Testis (tissue), 3 donors: ENCODE data around the gene EED. TPM values are rescaled to one million over a fixed set of nuclear protein-coding genes. Genes with fewer than 3 reads are reported as not detected.

ENCODE experiments used
- DNase-seq: peaks from one replicate; pipeline ENCODE4 v3.0.0-alpha.2; 2019
- H3K27ac ChIP-seq, 2 donors: fragments of 200-600 bp; sonication (generic); one replicate each; pipeline ENCODE4 v1.5.1; 2019
- H3K27me3 ChIP-seq: fragments of 200-600 bp; sonication (generic); one replicate; pipeline ENCODE4 v1.5.1; 2019
- H3K36me3 ChIP-seq: fragments of 200-600 bp; sonication (generic); one replicate; pipeline ENCODE4 v1.5.1; 2017; ENCODE audit warnings: low read depth; ENCODE audit errors: missing control alignments
- H3K4me1 ChIP-seq: fragments of 200-600 bp; sonication (generic); one replicate; pipeline ENCODE4 v1.5.1; 2019
- H3K4me3 ChIP-seq, 2 donors: fragments of 200-600 bp; sonication (generic); one replicate each; pipeline ENCODE4 v1.5.1; 2017 to 2019
- H3K9me3 ChIP-seq: fragments of 200-600 bp; sonication (generic); one replicate; pipeline ENCODE4 v1.5.1; 2017
- POLR2A ChIP-seq: fragments of 450-650 bp; IDR thresholded peaks from one replicate; pipeline ENCODE4 v1.6.1; 2017; ENCODE audit warnings: antibody characterized with exemption, mild to moderate bottlenecking, moderate library complexity
- WGBS, 2 donors: methylation state at CpG; one replicate each; pipeline ENCODE4 v1.1.5; 2018; 5-methylcytosine and 5-hydroxymethylcytosine counted together
- intact Hi-C: fragments of 100-400 bp; cut with DNase I; formaldehyde crosslinking; loops from one replicate; pipeline ENCODE4 v1.15.1; 2023; ENCODE audit warnings: low total_unique reads
- polyA plus RNA-seq: library from polyadenylated mRNA; stranded (reverse); fragments of 350-450 nt; fragmentation: Illumina TruSeq; extraction: RNeasy Lipid Tissue Mini Kit (QIAGEN cat#74804); gene quantifications from one replicate; pipeline ENCODE4 v1.2.3, GENCODE V29; 2014; ENCODE audit warnings: low read depth, low replicate concordance; ENCODE audit not compliant: insufficient read depth
- total RNA-seq, 2 donors: library from RNA; depleted of rRNA; stranded (reverse); fragments of >200 nt; gene quantifications; one replicate each; pipeline ENCODE4 v1.2.3, GENCODE V29; 2016
- TF ChIP-seq, protein P1 (sequence below), 3 experiments: fragments of 450-650 bp in 2 of 3; fragments of 200-600 bp in 1 of 3; sonication (generic) in 1 of 3; IDR thresholded peaks; one replicate each; pipeline ENCODE4 v1.5.1; 2016 to 2019; ENCODE audit warnings: antibody characterized with exemption in 3 of 3, mild to moderate bottlenecking in 2 of 3, moderate library complexity in 1 of 3

EED gene
- total and polyA plus RNA-seq, 3 donors from 2014 or later = 19.0 to 38.0 (median 29.9) TPM

DNA sequence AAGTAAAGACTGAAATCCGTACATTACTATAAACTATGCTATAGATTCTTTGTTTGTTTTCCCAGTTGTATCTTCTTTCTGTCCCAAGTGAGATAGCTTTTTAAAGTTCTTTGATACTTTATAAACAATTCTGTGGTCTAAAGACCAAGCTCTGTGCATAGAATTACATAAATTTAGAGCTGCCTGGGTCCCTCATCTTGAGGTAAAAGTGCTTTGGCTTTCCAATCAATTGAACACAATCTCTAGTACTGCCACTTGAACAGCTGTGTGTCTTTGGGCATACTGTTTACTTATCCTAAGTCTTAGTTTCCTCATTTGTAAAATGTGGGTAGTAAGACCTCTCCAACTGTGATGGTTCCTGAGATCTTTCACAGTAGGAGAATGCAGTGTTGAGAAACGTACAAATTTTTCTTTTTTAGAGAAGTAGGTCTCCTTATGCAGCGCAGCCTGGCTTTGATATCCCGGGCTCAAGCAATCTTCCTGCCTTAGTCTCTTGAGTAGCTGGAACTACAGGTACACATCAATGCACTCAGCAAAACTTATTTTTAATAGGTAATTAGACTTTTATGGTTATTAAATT, 2.5 kb upstream of the EED start:
- Histone ChIP-seq H3K9me3 (no peaks in the 10 kb centered on the region), H3K27me3 (no peaks in the 10 kb centered on the region)
- 85 to 86% methylated on average over 4 of the region's 4 CpGs for WGBS, 2 donors

GRCh38 chr11:86243396-86243795, 1.2 kb upstream of the EED start:
- Histone ChIP-seq H3K27ac (no peak overlapping the region), H3K9me3 (no peaks in the 10 kb centered on the region), H3K4me1 (peaks cover 6% of the 10 kb centered on the region), H3K27me3 (no peaks in the 10 kb centered on the region), H3K4me3 (peak overlapping the region in 1 of 2 donors; percentile 84), H3K36me3 (no peaks in the 10 kb centered on the region)
- DNase-seq = no peak
- no peak for TF ChIP-seq POLR2A
- TF ChIP-seq, protein P1, sequence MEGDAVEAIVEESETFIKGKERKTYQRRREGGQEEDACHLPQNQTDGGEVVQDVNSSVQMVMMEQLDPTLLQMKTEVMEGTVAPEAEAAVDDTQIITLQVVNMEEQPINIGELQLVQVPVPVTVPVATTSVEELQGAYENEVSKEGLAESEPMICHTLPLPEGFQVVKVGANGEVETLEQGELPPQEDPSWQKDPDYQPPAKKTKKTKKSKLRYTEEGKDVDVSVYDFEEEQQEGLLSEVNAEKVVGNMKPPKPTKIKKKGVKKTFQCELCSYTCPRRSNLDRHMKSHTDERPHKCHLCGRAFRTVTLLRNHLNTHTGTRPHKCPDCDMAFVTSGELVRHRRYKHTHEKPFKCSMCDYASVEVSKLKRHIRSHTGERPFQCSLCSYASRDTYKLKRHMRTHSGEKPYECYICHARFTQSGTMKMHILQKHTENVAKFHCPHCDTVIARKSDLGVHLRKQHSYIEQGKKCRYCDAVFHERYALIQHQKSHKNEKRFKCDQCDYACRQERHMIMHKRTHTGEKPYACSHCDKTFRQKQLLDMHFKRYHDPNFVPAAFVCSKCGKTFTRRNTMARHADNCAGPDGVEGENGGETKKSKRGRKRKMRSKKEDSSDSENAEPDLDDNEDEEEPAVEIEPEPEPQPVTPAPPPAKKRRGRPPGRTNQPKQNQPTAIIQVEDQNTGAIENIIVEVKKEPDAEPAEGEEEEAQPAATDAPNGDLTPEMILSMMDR (IDR thresholded peaks at IDR 0.05) = no peak
- WGBS, 2 donors = 42 to 53% methylated on average over 2 of the region's 2 CpGs
- intact Hi-C loops = no loop called here

More for the DNA sequence above, 2.5 kb upstream of the EED start:
- intact Hi-C loops = no loop called here
- DNase-seq = no peak
- H3K4me3 ChIP-seq = no peak overlapping the region
- no peaks in the 10 kb centered on the region for H3K36me3 ChIP-seq
- no peak overlapping the region for H3K27ac ChIP-seq
- no peak for TF ChIP-seq POLR2A
- TF ChIP-seq, protein P1 (IDR thresholded peaks at IDR 0.05) = no peak
- H3K4me1 ChIP-seq = peaks cover 6% of the 10 kb centered on the region

- TF ChIP-seq POLR2A = no peak
- Histone ChIP-seq H3K4me1 (peaks cover 6% of the 10 kb centered on the region), H3K9me3 (no peaks in the 10 kb centered on the region), H3K36me3 (no peaks in the 10 kb centered on the region), H3K4me3 (peak overlapping the region; percentile 84 to 86), H3K27ac (peak overlapping the region; percentile 96 to 99), H3K27me3 (no peaks in the 10 kb centered on the region)
- DNase-seq = peak; percentile 90
- WGBS, 2 donors = 1% methylated on average over 18 of the region's 18 CpGs
- intact Hi-C loops = no loop called here
Measured at GRCh38 chr11:86244063-86244521, 461 bp upstream of the EED start.

DNA sequence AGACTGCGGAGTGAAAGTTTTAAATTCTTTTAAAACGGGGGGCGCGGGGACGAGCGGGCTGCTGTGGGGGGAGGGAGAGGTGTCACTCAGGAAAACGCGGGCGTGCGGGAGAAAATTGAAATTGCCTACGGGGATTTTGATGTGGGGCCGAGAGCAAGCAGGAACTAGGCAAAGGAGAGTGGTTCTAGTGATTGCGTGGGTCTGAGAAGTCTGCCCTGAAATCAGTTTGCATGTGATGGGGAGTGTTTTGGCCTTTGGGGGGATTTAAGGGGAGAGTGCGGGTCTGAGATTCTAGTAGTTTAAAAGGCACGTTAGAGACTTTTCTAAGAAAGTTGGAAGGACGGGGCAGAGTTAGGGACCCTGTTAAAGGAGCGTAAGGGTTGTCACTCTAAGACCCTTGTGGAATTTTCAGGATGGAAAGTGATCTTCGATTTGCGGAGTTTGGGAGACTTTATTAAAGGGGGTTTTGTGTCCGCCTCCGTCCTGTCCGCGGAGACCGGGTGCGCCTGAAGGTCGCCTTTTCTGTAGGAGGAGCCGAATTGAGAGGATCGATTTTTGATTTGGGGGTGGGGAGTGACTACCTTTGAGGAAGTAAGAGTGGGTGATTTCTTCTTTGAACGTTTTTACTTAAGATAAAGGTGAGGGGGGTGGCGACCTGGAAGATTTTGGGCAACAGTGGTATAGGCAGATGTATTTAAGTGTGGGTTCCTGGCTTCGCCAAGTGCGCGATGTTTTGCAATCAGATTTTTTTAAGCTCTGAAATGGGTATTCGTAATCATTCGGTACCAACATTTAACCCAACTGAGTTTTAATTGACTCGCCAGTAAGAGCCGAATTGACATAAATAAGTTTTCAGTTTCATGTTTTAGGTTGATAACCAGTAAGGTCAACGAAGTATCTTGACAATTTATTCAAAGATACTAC, 1.1 kb downstream of the EED start:
- Histone ChIP-seq H3K27ac (peak overlapping the region; percentile 96 to 99), H3K27me3 (no peaks in the 10 kb centered on the region), H3K36me3 (no peaks in the 10 kb centered on the region), H3K4me3 (peak overlapping the region; percentile 84 to 86), H3K4me1 (peaks cover 21% of the 10 kb centered on the region), H3K9me3 (no peaks in the 10 kb centered on the region)
- TF ChIP-seq, protein P1 (IDR thresholded peaks at IDR 0.05) = no peak
- no peak for TF ChIP-seq POLR2A
- DNase-seq = peak; percentile 23
- intact Hi-C loops = no loop called here
- 1% methylated on average over 37 to 38 of the region's 38 CpGs for WGBS, 2 donors

GRCh38 chr11:86246293-86246675, 1.7 kb downstream of the EED start:
- Histone ChIP-seq H3K9me3 (no peaks in the 10 kb centered on the region), H3K36me3 (no peaks in the 10 kb centered on the region), H3K27ac (no peak overlapping the region), H3K4me1 (peaks cover 21% of the 10 kb centered on the region), H3K4me3 (peak overlapping the region; percentile 84 to 86), H3K27me3 (no peaks in the 10 kb centered on the region)
- WGBS, 2 donors = 31 to 36% methylated on average over 5 of the region's 5 CpGs
- no peak for DNase-seq
- intact Hi-C loops = no loop called here
- TF ChIP-seq, protein P1 (IDR thresholded peaks at IDR 0.05) = no peak
- no peak for TF ChIP-seq POLR2A
